H1 (cell line): ENCODE data around the gene RPP25. TPM values are rescaled to one million over a fixed set of nuclear protein-coding genes. Genes with fewer than 3 reads are reported as not detected.

Experiments
- ASH2L ChIP-seq: fragments of 200-600, 300-600 bp; sonication (generic); IDR thresholded peaks from one replicate; pipeline ENCODE4 v1.7.1; 2017; ENCODE audit warnings: low read length
- ATF3 ChIP-seq: IDR thresholded peaks from 2 replicates; pipeline ENCODE4 v1.6.1; 2011; ENCODE audit warnings: low read depth, mild to moderate bottlenecking, low read length; ENCODE audit not compliant: insufficient read depth
- BACH1 ChIP-seq: IDR thresholded peaks from 2 replicates; pipeline ENCODE4 v1.6.1; 2012; ENCODE audit warnings: low read length, improper control_type of control experiment
- CEBPB ChIP-seq: IDR thresholded peaks from 2 replicates; pipeline ENCODE4 v1.6.1; 2012; ENCODE audit warnings: low read depth, low read length
- EP300 ChIP-seq, 2 experiments: IDR thresholded peaks; 1 replicate in 1 of 2; 2 replicates in 1 of 2; pipeline ENCODE4 v1.6.1; 2011 to 2012; ENCODE audit warnings: low read depth in 2 of 2, low read length in 2 of 2, mild to moderate bottlenecking in 2 of 2, borderline replicate concordance in 1 of 2, inconsistent platforms in 1 of 2, moderate library complexity in 1 of 2
- GABPA ChIP-seq: IDR thresholded peaks from 2 replicates; pipeline ENCODE4 v1.6.1; 2011; ENCODE audit warnings: mild to moderate bottlenecking, low read length, moderate library complexity, borderline replicate concordance; ENCODE audit not compliant: insufficient read depth
- HDAC6 ChIP-seq: IDR thresholded peaks from one replicate; pipeline ENCODE4 v1.7.1; 2012; ENCODE audit warnings: low read depth, mild to moderate bottlenecking, inconsistent platforms, low read length, moderate library complexity
- SP4 ChIP-seq: IDR thresholded peaks from 2 replicates; pipeline ENCODE4 v1.6.1; 2012; ENCODE audit warnings: low read length, inconsistent platforms
- TAF7 ChIP-seq: optimal IDR thresholded peaks from 2 replicates; pipeline ENCODE3; 2011; ENCODE audit warnings: low read depth, mild to moderate bottlenecking, inconsistent platforms, low read length, moderate library complexity, borderline replicate concordance
- polyA plus RNA-seq, 7 experiments: library from polyadenylated mRNA; depleted of rRNA in 3 of 7; stranded (reverse) in 5 of 7; unstranded in 2 of 7; fragments of >200 nt in 5 of 7; fragments of 200-250 nt in 2 of 7; gene quantifications; 1 replicate in 5 of 7; 2 replicates in 1 of 7; 4 replicates in 1 of 7; pipeline versions ENCODE4 v1.2.1 to v1.2.3, GENCODE V29; 2011 to 2013; ENCODE audit warnings: missing spikeins in 2 of 7, mixed read lengths in 2 of 7
- total RNA-seq: library from RNA; stranded (reverse); fragmentation: NEBNext Ultra II Directional; extraction: Animal tissue kit (Norgen Biotek cat#: 25700); gene quantifications from 2 replicates; pipeline ENCODE4 v1.2.1, GENCODE V29; 2021
- TF ChIP-seq, protein P1 (sequence below): fragments of 300-600 bp; sonication (generic); IDR thresholded peaks from 2 replicates; pipeline ENCODE4 v1.7.1; 2012; ENCODE audit warnings: low read length, moderate library complexity, mild to moderate bottlenecking, inconsistent platforms; ENCODE audit not compliant: insufficient replicate concordance

Gene RPP25
- total and polyA plus RNA-seq, 2 of the 8 experiments (the other 6 are each of a cell fraction or from before 2014, with no cell fraction given): 17.4 to 19.8 TPM

- TF ChIP-seq, protein P1, sequence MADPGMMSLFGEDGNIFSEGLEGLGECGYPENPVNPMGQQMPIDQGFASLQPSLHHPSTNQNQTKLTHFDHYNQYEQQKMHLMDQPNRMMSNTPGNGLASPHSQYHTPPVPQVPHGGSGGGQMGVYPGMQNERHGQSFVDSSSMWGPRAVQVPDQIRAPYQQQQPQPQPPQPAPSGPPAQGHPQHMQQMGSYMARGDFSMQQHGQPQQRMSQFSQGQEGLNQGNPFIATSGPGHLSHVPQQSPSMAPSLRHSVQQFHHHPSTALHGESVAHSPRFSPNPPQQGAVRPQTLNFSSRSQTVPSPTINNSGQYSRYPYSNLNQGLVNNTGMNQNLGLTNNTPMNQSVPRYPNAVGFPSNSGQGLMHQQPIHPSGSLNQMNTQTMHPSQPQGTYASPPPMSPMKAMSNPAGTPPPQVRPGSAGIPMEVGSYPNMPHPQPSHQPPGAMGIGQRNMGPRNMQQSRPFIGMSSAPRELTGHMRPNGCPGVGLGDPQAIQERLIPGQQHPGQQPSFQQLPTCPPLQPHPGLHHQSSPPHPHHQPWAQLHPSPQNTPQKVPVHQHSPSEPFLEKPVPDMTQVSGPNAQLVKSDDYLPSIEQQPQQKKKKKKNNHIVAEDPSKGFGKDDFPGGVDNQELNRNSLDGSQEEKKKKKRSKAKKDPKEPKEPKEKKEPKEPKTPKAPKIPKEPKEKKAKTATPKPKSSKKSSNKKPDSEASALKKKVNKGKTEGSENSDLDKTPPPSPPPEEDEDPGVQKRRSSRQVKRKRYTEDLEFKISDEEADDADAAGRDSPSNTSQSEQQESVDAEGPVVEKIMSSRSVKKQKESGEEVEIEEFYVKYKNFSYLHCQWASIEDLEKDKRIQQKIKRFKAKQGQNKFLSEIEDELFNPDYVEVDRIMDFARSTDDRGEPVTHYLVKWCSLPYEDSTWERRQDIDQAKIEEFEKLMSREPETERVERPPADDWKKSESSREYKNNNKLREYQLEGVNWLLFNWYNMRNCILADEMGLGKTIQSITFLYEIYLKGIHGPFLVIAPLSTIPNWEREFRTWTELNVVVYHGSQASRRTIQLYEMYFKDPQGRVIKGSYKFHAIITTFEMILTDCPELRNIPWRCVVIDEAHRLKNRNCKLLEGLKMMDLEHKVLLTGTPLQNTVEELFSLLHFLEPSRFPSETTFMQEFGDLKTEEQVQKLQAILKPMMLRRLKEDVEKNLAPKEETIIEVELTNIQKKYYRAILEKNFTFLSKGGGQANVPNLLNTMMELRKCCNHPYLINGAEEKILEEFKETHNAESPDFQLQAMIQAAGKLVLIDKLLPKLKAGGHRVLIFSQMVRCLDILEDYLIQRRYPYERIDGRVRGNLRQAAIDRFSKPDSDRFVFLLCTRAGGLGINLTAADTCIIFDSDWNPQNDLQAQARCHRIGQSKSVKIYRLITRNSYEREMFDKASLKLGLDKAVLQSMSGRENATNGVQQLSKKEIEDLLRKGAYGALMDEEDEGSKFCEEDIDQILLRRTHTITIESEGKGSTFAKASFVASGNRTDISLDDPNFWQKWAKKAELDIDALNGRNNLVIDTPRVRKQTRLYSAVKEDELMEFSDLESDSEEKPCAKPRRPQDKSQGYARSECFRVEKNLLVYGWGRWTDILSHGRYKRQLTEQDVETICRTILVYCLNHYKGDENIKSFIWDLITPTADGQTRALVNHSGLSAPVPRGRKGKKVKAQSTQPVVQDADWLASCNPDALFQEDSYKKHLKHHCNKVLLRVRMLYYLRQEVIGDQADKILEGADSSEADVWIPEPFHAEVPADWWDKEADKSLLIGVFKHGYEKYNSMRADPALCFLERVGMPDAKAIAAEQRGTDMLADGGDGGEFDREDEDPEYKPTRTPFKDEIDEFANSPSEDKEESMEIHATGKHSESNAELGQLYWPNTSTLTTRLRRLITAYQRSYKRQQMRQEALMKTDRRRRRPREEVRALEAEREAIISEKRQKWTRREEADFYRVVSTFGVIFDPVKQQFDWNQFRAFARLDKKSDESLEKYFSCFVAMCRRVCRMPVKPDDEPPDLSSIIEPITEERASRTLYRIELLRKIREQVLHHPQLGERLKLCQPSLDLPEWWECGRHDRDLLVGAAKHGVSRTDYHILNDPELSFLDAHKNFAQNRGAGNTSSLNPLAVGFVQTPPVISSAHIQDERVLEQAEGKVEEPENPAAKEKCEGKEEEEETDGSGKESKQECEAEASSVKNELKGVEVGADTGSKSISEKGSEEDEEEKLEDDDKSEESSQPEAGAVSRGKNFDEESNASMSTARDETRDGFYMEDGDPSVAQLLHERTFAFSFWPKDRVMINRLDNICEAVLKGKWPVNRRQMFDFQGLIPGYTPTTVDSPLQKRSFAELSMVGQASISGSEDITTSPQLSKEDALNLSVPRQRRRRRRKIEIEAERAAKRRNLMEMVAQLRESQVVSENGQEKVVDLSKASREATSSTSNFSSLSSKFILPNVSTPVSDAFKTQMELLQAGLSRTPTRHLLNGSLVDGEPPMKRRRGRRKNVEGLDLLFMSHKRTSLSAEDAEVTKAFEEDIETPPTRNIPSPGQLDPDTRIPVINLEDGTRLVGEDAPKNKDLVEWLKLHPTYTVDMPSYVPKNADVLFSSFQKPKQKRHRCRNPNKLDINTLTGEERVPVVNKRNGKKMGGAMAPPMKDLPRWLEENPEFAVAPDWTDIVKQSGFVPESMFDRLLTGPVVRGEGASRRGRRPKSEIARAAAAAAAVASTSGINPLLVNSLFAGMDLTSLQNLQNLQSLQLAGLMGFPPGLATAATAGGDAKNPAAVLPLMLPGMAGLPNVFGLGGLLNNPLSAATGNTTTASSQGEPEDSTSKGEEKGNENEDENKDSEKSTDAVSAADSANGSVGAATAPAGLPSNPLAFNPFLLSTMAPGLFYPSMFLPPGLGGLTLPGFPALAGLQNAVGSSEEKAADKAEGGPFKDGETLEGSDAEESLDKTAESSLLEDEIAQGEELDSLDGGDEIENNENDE: no peak
- peak; percentile 68; the same call in 1 of the 2 replicates for TF ChIP-seq CEBPB
- TF ChIP-seq ASH2L: peak; percentile 69
- 0 out of 2 replicates have a peak, but pooled peaks have one; percentile 25 for TF ChIP-seq ATF3
- TF ChIP-seq HDAC6: no peak
- TF ChIP-seq EP300 (IDR thresholded peaks at IDR 0.05; ENCODE audit: borderline replicate concordance in 1 of 2, low read depth in 2 of 2, low read length in 2 of 2): no peak
- no peak for TF ChIP-seq BACH1
- no peak for TF ChIP-seq GABPA
- peak; percentile 61; the same call in 1 of the 2 replicates for TF ChIP-seq SP4
- TF ChIP-seq TAF7: peak; percentile 69
Measured at GRCh38 chr15:74906450-74907162, 50.0 kb downstream of the RPP25 start, which contains the start of gene FAM219B (continued).
